ENCODE results near the gene RNF112. TPM values are rescaled to one million over a fixed set of nuclear protein-coding genes. Genes with fewer than 3 reads are reported as not detected.
"Not testable (repeated sequence)": the region's sequence is repeated elsewhere in the genome, so short reads cannot be mapped to it uniquely, and the experiment has no call there.

The RNF112 gene
- total RNA-seq, 1 donor from 2014 or later: 0.86 TPM

DNA sequence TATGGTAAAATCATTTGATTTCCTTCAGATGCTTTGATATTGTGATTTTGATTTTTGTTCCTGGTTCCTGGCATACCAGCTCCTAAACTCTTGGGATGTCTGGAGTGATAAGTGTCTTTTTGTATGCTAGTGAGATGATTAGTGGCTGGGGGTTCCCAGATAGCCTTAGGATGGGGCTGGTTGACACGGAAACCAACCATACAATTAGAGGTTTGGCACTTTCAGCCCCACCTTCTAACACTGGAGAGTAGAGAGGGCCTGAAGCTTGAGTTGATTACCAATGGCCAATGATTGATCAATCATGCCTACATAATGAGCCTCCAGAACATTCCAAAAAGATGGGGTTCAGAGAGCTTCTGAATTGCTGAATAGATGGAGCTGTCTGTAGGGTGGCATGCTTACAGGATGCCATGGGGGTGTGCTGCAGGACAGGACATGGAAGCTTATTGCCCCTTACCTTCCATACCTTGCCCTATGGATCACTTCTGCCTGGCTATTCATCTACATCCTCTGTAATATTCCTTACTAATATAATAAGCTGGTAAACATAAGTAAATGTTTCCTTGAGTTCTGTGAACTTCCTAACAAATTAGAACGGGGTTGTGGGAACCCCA, 22.8 kb downstream of the RNF112 start:
- Mint-ChIP-seq H3K36me3 (no peaks in the 10 kb centered on the region), H3K4me1 (peaks cover 40% of the 10 kb centered on the region), H3K27me3 (ENCODE audit: insufficient read depth, low read depth) (no peaks in the 10 kb centered on the region), H3K4me3 (peak overlapping the region; percentile 36), H3K9me3 (no peaks in the 10 kb centered on the region), H3K27ac (no peak overlapping the region)
- Histone ChIP-seq H3K9me3 (ENCODE audit: low read depth) (no peaks in the 10 kb centered on the region), H3K4me1 (peaks cover 63% of the 10 kb centered on the region), H3K36me3 (no peaks in the 10 kb centered on the region), H3K27me3 (no peaks in the 10 kb centered on the region), H3K4me2 (peak overlapping the region; percentile 33), H3F3A (ENCODE audit: low read depth) (peaks cover 67% of the 10 kb centered on the region), H3K9ac (no peak overlapping the region), H3K27ac (no peak overlapping the region), H2AFZ (replicated peaks) (no peak overlapping the region), H3K4me3 (no peak overlapping the region), H4K20me1 (ENCODE audit: low read depth) (no peaks in the 10 kb centered on the region), H3K79me2 (ENCODE audit: low read depth) (no peaks in the 10 kb centered on the region)
- peak; percentile 27 for DNase-seq (ENCODE audit: low spot score)
- TF ChIP-seq, protein P1, sequence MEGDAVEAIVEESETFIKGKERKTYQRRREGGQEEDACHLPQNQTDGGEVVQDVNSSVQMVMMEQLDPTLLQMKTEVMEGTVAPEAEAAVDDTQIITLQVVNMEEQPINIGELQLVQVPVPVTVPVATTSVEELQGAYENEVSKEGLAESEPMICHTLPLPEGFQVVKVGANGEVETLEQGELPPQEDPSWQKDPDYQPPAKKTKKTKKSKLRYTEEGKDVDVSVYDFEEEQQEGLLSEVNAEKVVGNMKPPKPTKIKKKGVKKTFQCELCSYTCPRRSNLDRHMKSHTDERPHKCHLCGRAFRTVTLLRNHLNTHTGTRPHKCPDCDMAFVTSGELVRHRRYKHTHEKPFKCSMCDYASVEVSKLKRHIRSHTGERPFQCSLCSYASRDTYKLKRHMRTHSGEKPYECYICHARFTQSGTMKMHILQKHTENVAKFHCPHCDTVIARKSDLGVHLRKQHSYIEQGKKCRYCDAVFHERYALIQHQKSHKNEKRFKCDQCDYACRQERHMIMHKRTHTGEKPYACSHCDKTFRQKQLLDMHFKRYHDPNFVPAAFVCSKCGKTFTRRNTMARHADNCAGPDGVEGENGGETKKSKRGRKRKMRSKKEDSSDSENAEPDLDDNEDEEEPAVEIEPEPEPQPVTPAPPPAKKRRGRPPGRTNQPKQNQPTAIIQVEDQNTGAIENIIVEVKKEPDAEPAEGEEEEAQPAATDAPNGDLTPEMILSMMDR (IDR thresholded peaks at IDR 0.05): peak; percentile 34
- TF ChIP-seq EZH2phosphoT487 (IDR thresholded peaks at IDR 0.05): no peak

DNA sequence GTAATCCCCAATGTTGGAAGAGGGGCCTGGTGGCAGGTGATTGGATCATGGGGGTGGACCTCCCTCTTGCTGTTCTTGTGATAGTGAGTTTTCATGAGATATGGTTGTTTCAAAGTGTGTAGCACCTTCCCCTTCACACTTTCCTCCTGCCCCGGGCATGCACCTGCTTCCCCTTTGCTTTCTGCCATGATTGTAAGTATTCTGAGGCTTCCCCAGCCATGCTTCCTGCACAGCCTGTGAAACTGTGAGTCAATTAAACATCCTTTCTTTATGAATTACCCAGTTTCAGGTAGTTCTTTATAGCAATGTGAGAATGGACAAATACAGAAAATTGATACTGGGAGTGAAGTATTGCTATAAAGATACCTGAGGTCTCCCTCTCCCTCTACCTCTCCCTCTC, 29.4 kb downstream of the RNF112 start:
- Mint-ChIP-seq H3K27me3 (ENCODE audit: insufficient read depth, low read depth) (peaks cover 4% of the 10 kb centered on the region), H3K9me3 (peaks cover 31% of the 10 kb centered on the region), H3K4me3 (no peak overlapping the region), H3K36me3 (peaks cover 4% of the 10 kb centered on the region), H3K27ac (no peak overlapping the region), H3K4me1 (peaks cover 11% of the 10 kb centered on the region)
- H2AFZ ChIP-seq (replicated peaks): no peak overlapping the region
- no peak overlapping the region for H3K4me2 ChIP-seq
- no peaks in the 10 kb centered on the region for H3K27me3 ChIP-seq
- no peaks in the 10 kb centered on the region for H3K36me3 ChIP-seq
- H3K4me1 ChIP-seq: peaks cover 16% of the 10 kb centered on the region
- no peaks in the 10 kb centered on the region for H3K79me2 ChIP-seq (ENCODE audit: low read depth)
- H3K9me3 ChIP-seq (ENCODE audit: low read depth): peaks cover 7% of the 10 kb centered on the region
- TF ChIP-seq EZH2 (IDR thresholded peaks at IDR 0.05) (no peak), EZH2phosphoT487 (IDR thresholded peaks at IDR 0.05) (no peak)
- TF ChIP-seq, protein P1 (IDR thresholded peaks at IDR 0.05): no peak
- H3F3A ChIP-seq (ENCODE audit: low read depth): peaks cover 15% of the 10 kb centered on the region
- DNase-seq (ENCODE audit: low spot score): no peak
- H3K4me3 ChIP-seq: no peak overlapping the region
- no peak overlapping the region for H3K27ac ChIP-seq
- no peaks in the 10 kb centered on the region for H4K20me1 ChIP-seq (ENCODE audit: low read depth)
- no peak overlapping the region for H3K9ac ChIP-seq

DNA sequence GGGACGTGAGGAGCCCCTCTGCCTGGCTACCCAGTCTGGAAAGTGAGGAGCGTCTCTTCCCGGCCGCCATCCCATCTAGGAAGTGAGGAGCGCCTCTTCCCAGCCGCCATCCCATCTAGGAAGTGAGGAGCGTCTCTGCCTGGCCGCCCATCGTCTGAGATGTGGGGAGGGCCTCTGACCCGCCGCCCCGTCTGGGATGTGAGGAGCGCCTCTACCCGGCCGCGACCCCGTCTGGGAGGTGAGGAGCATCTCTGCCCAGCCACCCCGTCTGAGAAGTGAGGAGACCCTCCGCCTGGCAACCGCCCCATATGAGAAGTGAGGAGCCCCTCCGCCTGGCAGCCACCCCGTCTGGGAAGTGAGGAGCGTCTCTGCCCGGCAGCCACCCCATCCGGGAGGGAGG, 30.3 kb downstream of the RNF112 start:
- not testable (repeated sequence) for H3K4me3 Mint-ChIP-seq

DNA sequence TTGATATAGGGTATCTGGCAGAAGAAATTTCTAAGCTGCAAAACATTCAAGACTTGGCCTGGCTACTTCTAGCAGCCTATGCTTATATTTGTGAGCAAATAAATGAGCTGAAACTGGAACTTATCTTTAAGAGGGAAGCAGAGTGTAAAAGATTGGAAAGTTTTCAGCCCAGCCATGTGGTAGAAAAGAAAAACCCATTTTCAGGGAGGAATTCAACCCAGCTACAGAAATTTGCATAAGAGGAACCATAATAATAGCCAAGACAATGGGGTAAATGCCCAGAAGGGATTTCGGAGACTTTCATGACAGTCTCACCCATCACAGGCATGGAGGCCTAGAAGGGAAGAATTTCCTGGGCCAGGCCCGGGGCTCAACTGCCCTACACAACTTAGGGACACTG, 31.7 kb downstream of the RNF112 start:
- Histone ChIP-seq H2AFZ (replicated peaks) (no peak overlapping the region), H3K36me3 (no peaks in the 10 kb centered on the region), H3F3A (ENCODE audit: low read depth) (no peaks in the 10 kb centered on the region), H3K27me3 (no peaks in the 10 kb centered on the region), H3K9me3 (ENCODE audit: low read depth) (peaks cover 7% of the 10 kb centered on the region), H4K20me1 (ENCODE audit: low read depth) (no peaks in the 10 kb centered on the region), H3K4me2 (no peak overlapping the region), H3K4me3 (no peak overlapping the region), H3K9ac (no peak overlapping the region), H3K79me2 (ENCODE audit: low read depth) (no peaks in the 10 kb centered on the region), H3K4me1 (no peaks in the 10 kb centered on the region), H3K27ac (no peak overlapping the region)
- TF ChIP-seq EZH2phosphoT487 (IDR thresholded peaks at IDR 0.05) (no peak), EZH2 (IDR thresholded peaks at IDR 0.05) (no peak)
- TF ChIP-seq, protein P1 (IDR thresholded peaks at IDR 0.05): no peak
- Mint-ChIP-seq H3K27ac (peak overlapping the region; percentile 13), H3K36me3 (peaks cover 4% of the 10 kb centered on the region), H3K9me3 (peaks cover 38% of the 10 kb centered on the region), H3K4me1 (peaks cover 10% of the 10 kb centered on the region), H3K27me3 (ENCODE audit: insufficient read depth, low read depth) (peaks cover 4% of the 10 kb centered on the region), H3K4me3 (no peak overlapping the region)
- DNase-seq (ENCODE audit: low spot score): no peak

More for the DNA sequence above, 30.3 kb downstream of the RNF112 start:
- not testable (repeated sequence) for H3K27me3 ChIP-seq; H3K36me3 Mint-ChIP-seq; H3K79me2 ChIP-seq (ENCODE audit: low read depth); H3K4me2 ChIP-seq; DNase-seq (ENCODE audit: low spot score); H3K36me3 ChIP-seq; H2AFZ ChIP-seq (replicated peaks); H3K27ac ChIP-seq; H3F3A ChIP-seq (ENCODE audit: low read depth); H3K4me3 ChIP-seq; H3K4me1 ChIP-seq; H3K9ac ChIP-seq; H3K27ac Mint-ChIP-seq; H3K9me3 ChIP-seq (ENCODE audit: low read depth); H4K20me1 ChIP-seq (ENCODE audit: low read depth); H3K4me1 Mint-ChIP-seq; H3K27me3 Mint-ChIP-seq (ENCODE audit: insufficient read depth, low read depth)
- peaks cover 35% of the 10 kb centered on the region for H3K9me3 Mint-ChIP-seq
